Keratinocyte (primary cell): ENCODE measurements around the gene MRGPRD. TPM values are rescaled to one million over a fixed set of nuclear protein-coding genes. Genes with fewer than 3 reads are reported as not detected.

Source experiments
- DNase-seq: peaks from one replicate; pipeline ENCODE4 v3.0.0-alpha.2; 2011; ENCODE audit warnings: low read depth, missing footprints, low spot score
- FAIRE-seq: peaks from 2 replicates; lab custom pipeline; 2011; peaks lifted over from hg19 to GRCh38; lab: Jason Lieb, UNC
- H2AFZ ChIP-seq: 2 replicates; pipeline ENCODE4 v1.6.0; 2012; ENCODE audit warnings: low read length, control low read depth, inconsistent platforms; ENCODE audit not compliant: control insufficient read depth
- H3K27ac ChIP-seq: 2 replicates; pipeline ENCODE4 v1.5.1; 2011; ENCODE audit warnings: low read length; ENCODE audit not compliant: control insufficient read depth, insufficient read depth
- H3K27me3 ChIP-seq: 3 replicates; pipeline ENCODE4 v1.6.0; 2011; ENCODE audit warnings: low read length; ENCODE audit not compliant: control insufficient read depth, insufficient read depth; ENCODE audit errors: extremely low read depth
- H3K36me3 ChIP-seq, 2 experiments: 2 replicates in 1 of 2; 3 replicates in 1 of 2; pipeline ENCODE4 v1.5.1; 2011; ENCODE audit warnings: low read length in 2 of 2, mild to moderate bottlenecking in 1 of 2; ENCODE audit not compliant: control insufficient read depth in 2 of 2, insufficient read depth in 2 of 2; ENCODE audit errors: extremely low read depth in 1 of 2
- H3K4me1 ChIP-seq: 3 replicates; pipeline ENCODE4 v1.5.1; 2011; ENCODE audit warnings: low read length; ENCODE audit not compliant: control insufficient read depth, insufficient read depth; ENCODE audit errors: extremely low read depth
- H3K4me2 ChIP-seq: 3 replicates; pipeline ENCODE4 v1.6.0; 2011; ENCODE audit warnings: low read depth, low read length; ENCODE audit not compliant: control insufficient read depth, insufficient read depth; ENCODE audit errors: extremely low read depth
- H3K4me3 ChIP-seq, 3 experiments: fragments of 200-600 bp in 1 of 3; sonication (generic) in 1 of 3; 2 replicates in 2 of 3; 3 replicates in 1 of 3; pipeline ENCODE4 v1.5.1; 2011 to 2016; ENCODE audit warnings: low read length in 3 of 3, mild to moderate bottlenecking in 3 of 3, control low read depth in 2 of 3, inconsistent platforms in 1 of 3, low read depth in 1 of 3, mixed read lengths in 1 of 3, mixed run types in 1 of 3, moderate library complexity in 1 of 3; ENCODE audit not compliant: control insufficient read depth in 2 of 3, insufficient read depth in 2 of 3; ENCODE audit errors: extremely low read depth in 1 of 3
- H3K79me2 ChIP-seq: 2 replicates; pipeline ENCODE4 v1.6.0; 2012; ENCODE audit warnings: low read length; ENCODE audit not compliant: control insufficient read depth, insufficient read depth
- H3K9ac ChIP-seq: 3 replicates; pipeline ENCODE4 v1.6.0; 2011; ENCODE audit warnings: low read length; ENCODE audit not compliant: control insufficient read depth, insufficient read depth; ENCODE audit errors: extremely low read depth
- H3K9me1 ChIP-seq: 3 replicates; pipeline ENCODE4 v1.6.0; 2011; ENCODE audit warnings: low read length; ENCODE audit not compliant: control insufficient read depth, insufficient read depth; ENCODE audit errors: extremely low read depth
- H3K9me3 ChIP-seq: 2 replicates; pipeline ENCODE4 v1.5.1; 2012; ENCODE audit warnings: low read depth, low read length; ENCODE audit not compliant: control insufficient read depth
- H4K20me1 ChIP-seq: 3 replicates; pipeline ENCODE4 v1.6.0; 2011; ENCODE audit warnings: low read length; ENCODE audit not compliant: control insufficient read depth, insufficient read depth; ENCODE audit errors: extremely low read depth
- CTCF ChIP-seq, 3 experiments: IDR thresholded peaks in 1 of 3; conservative IDR thresholded peaks in 1 of 3; optimal IDR thresholded peaks in 1 of 3; 2 replicates in 2 of 3; 3 replicates in 1 of 3; pipeline versions ENCODE3 to v1.5.1; 2011; ENCODE audit warnings: low read length in 3 of 3, mild to moderate bottlenecking in 3 of 3, moderate library complexity in 2 of 3, control low read depth in 1 of 3, inconsistent platforms in 1 of 3; ENCODE audit not compliant: insufficient read depth in 2 of 3; ENCODE audit errors: extremely low read depth in 1 of 3
- EZH2 ChIP-seq: IDR thresholded peaks from one replicate; pipeline ENCODE4 v1.6.1; 2012; ENCODE audit warnings: inconsistent platforms, mild to moderate bottlenecking, low read length, moderate library complexity
- dilution Hi-C: fragments of 300-500 bp; cut with MboI; formaldehyde crosslinking; loops from one replicate; pipeline ENCODE4 v1.7.0; 2020; ENCODE audit warnings: low sequenced_read_pairs; ENCODE audit not compliant: extremely low pct_ligation_motif_present
- polyA plus RNA-seq, 5 experiments: library from polyadenylated mRNA; depleted of rRNA in 3 of 5; stranded (reverse) in 3 of 5; stranded (forward) in 1 of 5; unstranded in 1 of 5; fragments of >200 nt; gene quantifications; 1 replicate in 1 of 5; 2 replicates in 3 of 5; 3 replicates in 1 of 5; pipeline versions ENCODE4 v1.2.1 to v1.2.3, GENCODE V29; 2011 to 2012; ENCODE audit warnings: missing spikeins in 2 of 5, low read depth in 1 of 5, low replicate concordance in 1 of 5

Gene MRGPRD
- polyA plus RNA-seq, 1 donor (not counting 4 experiments of a cell fraction or from before 2014, with no cell fraction given) = not detected

DNA sequence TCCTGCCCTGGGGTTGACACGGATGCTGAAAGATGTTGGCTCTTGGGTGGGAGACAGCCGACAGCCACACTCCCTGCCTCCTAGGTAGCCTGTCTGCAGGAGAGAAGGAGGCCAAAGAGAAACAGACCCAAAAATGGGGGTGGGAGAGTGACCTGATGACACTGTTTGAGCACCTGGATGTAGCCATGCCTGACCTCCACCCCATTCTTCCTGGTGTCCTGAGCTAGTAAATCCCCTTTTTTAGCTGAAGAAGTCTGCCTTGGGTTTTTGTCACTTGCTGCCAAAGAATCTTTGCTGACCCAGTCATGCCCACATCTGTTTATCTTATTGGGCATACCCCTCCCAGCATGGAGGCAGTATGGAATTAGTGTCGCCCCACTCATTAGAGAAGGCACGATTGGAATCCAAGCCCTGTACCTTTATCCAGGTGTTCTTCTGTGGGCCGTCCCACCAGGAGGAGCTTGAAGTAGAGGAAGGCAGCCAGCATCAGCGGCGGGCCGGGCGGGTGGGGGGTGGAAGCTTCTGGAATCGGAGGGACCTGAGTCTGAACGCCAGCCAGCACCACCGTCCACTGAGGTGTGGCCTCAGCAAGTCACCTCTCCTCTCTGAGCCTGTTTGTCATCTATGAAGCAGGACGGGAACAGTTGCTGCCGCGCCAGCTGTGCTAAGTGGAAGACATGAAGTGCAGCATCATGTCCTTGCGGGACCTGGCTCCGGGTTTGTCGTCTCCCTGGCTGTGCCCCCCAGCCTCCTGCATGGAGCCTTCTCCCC is 39.3 kb downstream of the MRGPRD start:
- no peak overlapping the region for H3K27ac ChIP-seq
- no peaks in the 10 kb centered on the region for H4K20me1 ChIP-seq
- TF ChIP-seq CTCF (optimal IDR thresholded peaks at IDR 0.05 in 1 of 3, IDR thresholded peaks at IDR 0.05 in 1 of 3, conservative IDR thresholded peaks at IDR 0.05 in 1 of 3; ENCODE audit: extremely low read depth in 1 of 3, insufficient read depth in 2 of 3, low read length in 3 of 3) (no peak), EZH2 (no peak)
- DNase-seq = no peak
- no peak for FAIRE-seq
- no peak overlapping the region for H3K9ac ChIP-seq
- dilution Hi-C loops = no loop called here
- no peaks in the 10 kb centered on the region for H3K79me2 ChIP-seq
- H3K9me3 ChIP-seq = no peaks in the 10 kb centered on the region
- peaks cover 5% of the 10 kb centered on the region for H3K27me3 ChIP-seq
- H3K36me3 ChIP-seq = peaks cover 11% of the 10 kb centered on the region in 2 experiments
- H3K9me1 ChIP-seq = no peaks in the 10 kb centered on the region
- no peak overlapping the region for H3K4me2 ChIP-seq
- H2AFZ ChIP-seq = no peak overlapping the region
- peaks cover under 1% of the 10 kb centered on the region for H3K4me1 ChIP-seq
- H3K4me3 ChIP-seq = no peak overlapping the region

- no peaks in the 10 kb centered on the region for H4K20me1 ChIP-seq
- no peak for DNase-seq
- H3K9me3 ChIP-seq = no peaks in the 10 kb centered on the region
- H3K9ac ChIP-seq = no peak overlapping the region
- H3K36me3 ChIP-seq = peaks cover 14% of the 10 kb centered on the region in 2 experiments
- no peaks in the 10 kb centered on the region for H3K4me1 ChIP-seq
- TF ChIP-seq EZH2 (no peak), CTCF (optimal IDR thresholded peaks at IDR 0.05 in 1 of 3, IDR thresholded peaks at IDR 0.05 in 1 of 3, conservative IDR thresholded peaks at IDR 0.05 in 1 of 3; ENCODE audit: extremely low read depth in 1 of 3, insufficient read depth in 2 of 3, low read length in 3 of 3) (no peak)
- H3K27ac ChIP-seq = no peak overlapping the region
- peaks cover 2% of the 10 kb centered on the region for H3K27me3 ChIP-seq
- dilution Hi-C loops = no loop called here
- H3K4me3 ChIP-seq = no peak overlapping the region
- no peak overlapping the region for H2AFZ ChIP-seq
- H3K9me1 ChIP-seq = no peaks in the 10 kb centered on the region
- no peak overlapping the region for H3K4me2 ChIP-seq
- no peak for FAIRE-seq
- no peaks in the 10 kb centered on the region for H3K79me2 ChIP-seq
These were observed 40.0 kb downstream of the MRGPRD start for GRCh38 chr11:68940651-68941323.
